ENCODE measurements around the gene C2orf74.

DNA sequence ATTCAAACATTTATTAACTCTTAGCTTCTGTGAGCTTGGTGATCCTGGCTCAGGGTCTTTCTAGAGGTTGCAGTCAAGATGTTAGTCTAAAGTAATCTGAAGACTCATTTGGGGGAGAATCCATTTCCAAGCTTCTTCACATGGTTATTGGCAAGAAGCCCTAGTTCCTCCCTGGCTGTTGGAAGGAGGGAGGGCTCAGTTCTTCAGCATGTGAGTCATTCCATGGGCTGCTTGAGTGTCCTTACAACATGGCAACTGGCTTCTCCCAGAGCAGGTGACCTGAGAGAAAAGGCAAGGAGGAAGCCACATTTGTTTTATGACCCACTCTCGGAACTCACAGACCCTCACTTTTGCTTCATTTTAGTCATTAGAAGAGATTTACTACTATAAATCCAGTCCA lies 10.6 kb upstream of the C2orf74 start:
- TF ChIP-seq, protein P1, sequence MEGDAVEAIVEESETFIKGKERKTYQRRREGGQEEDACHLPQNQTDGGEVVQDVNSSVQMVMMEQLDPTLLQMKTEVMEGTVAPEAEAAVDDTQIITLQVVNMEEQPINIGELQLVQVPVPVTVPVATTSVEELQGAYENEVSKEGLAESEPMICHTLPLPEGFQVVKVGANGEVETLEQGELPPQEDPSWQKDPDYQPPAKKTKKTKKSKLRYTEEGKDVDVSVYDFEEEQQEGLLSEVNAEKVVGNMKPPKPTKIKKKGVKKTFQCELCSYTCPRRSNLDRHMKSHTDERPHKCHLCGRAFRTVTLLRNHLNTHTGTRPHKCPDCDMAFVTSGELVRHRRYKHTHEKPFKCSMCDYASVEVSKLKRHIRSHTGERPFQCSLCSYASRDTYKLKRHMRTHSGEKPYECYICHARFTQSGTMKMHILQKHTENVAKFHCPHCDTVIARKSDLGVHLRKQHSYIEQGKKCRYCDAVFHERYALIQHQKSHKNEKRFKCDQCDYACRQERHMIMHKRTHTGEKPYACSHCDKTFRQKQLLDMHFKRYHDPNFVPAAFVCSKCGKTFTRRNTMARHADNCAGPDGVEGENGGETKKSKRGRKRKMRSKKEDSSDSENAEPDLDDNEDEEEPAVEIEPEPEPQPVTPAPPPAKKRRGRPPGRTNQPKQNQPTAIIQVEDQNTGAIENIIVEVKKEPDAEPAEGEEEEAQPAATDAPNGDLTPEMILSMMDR (IDR thresholded peaks at IDR 0.05; ENCODE audit: low read depth, low read length) = no peak
- no peak for TF ChIP-seq EZH2phosphoT487 (IDR thresholded peaks at IDR 0.05; ENCODE audit: low read depth)

Data from OCI-LY3 (cell line).